Glutamatergic neuron (in vitro differentiated cells): ENCODE results near the gene CCND1. TPM values are rescaled to one million over a fixed set of nuclear protein-coding genes. Genes with fewer than 3 reads are reported as not detected.

Experiments used
- DNase-seq: peaks from one replicate; pipeline ENCODE4 v3.0.0; 2022
- H3K27ac Mint-ChIP-seq: one replicate; pipeline ENCODE4 v1.8.0; 2020; ENCODE audit warnings: mild to moderate bottlenecking, mixed read lengths, inconsistent platforms; ENCODE audit not compliant: unreplicated experiment
- H3K27me3 Mint-ChIP-seq: one replicate; pipeline ENCODE4 v1.8.0; 2020; ENCODE audit warnings: mild to moderate bottlenecking, moderate library complexity, mixed read lengths, inconsistent platforms; ENCODE audit not compliant: unreplicated experiment
- H3K36me3 Mint-ChIP-seq: one replicate; pipeline ENCODE4 v1.8.0; 2020; ENCODE audit warnings: mild to moderate bottlenecking, mixed read lengths, inconsistent platforms; ENCODE audit not compliant: unreplicated experiment
- H3K4me1 Mint-ChIP-seq: one replicate; pipeline ENCODE4 v1.8.0; 2020; ENCODE audit warnings: mild to moderate bottlenecking, low read depth, mixed read lengths, inconsistent platforms; ENCODE audit not compliant: unreplicated experiment
- H3K4me3 Mint-ChIP-seq: one replicate; pipeline ENCODE4 v1.8.0; 2020; ENCODE audit warnings: mild to moderate bottlenecking, mixed read lengths, inconsistent platforms; ENCODE audit not compliant: unreplicated experiment
- H3K9me3 Mint-ChIP-seq: one replicate; pipeline ENCODE4 v1.8.0; 2020; ENCODE audit warnings: mild to moderate bottlenecking, moderate library complexity, mixed read lengths, inconsistent platforms; ENCODE audit not compliant: unreplicated experiment
- total RNA-seq: library from RNA; stranded (reverse); fragmentation: NEBNext Ultra II Directional; extraction: Animal tissue kit (Norgen Biotek cat#: 25700); gene quantifications from one replicate; pipeline ENCODE4 v1.2.1, GENCODE V29; 2021; ENCODE audit not compliant: unreplicated experiment
- TF ChIP-seq, protein P1 (sequence below): fragments of 200-600 bp; sonication (generic); IDR thresholded peaks from one replicate; pipeline ENCODE4 v1.5.0; 2021; ENCODE audit not compliant: partially characterized antibody, unreplicated experiment

CCND1 gene
- total RNA-seq, 1 donor from 2014 or later, result 36.1 TPM

GRCh38 chr11:69651834-69652620 is 11.1 kb downstream of the CCND1 start:
- Mint-ChIP-seq H3K4me3 (no peak overlapping the region), H3K27ac (no peak overlapping the region), H3K4me1 (no peaks in the 10 kb centered on the region), H3K36me3 (no peaks in the 10 kb centered on the region), H3K9me3 (peaks cover 2% of the 10 kb centered on the region), H3K27me3 (peaks cover 7% of the 10 kb centered on the region)
- TF ChIP-seq, protein P1, sequence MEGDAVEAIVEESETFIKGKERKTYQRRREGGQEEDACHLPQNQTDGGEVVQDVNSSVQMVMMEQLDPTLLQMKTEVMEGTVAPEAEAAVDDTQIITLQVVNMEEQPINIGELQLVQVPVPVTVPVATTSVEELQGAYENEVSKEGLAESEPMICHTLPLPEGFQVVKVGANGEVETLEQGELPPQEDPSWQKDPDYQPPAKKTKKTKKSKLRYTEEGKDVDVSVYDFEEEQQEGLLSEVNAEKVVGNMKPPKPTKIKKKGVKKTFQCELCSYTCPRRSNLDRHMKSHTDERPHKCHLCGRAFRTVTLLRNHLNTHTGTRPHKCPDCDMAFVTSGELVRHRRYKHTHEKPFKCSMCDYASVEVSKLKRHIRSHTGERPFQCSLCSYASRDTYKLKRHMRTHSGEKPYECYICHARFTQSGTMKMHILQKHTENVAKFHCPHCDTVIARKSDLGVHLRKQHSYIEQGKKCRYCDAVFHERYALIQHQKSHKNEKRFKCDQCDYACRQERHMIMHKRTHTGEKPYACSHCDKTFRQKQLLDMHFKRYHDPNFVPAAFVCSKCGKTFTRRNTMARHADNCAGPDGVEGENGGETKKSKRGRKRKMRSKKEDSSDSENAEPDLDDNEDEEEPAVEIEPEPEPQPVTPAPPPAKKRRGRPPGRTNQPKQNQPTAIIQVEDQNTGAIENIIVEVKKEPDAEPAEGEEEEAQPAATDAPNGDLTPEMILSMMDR, result no peak
- DNase-seq, result no peak

GRCh38 chr11:69652999-69653398 is 12.0 kb downstream of the CCND1 start:
- peaks cover 9% of the 10 kb centered on the region for H3K27me3 Mint-ChIP-seq
- peaks cover 2% of the 10 kb centered on the region for H3K9me3 Mint-ChIP-seq
- no peak overlapping the region for H3K4me3 Mint-ChIP-seq
- H3K4me1 Mint-ChIP-seq, result no peaks in the 10 kb centered on the region
- DNase-seq, result no peak
- H3K27ac Mint-ChIP-seq, result no peak overlapping the region
- H3K36me3 Mint-ChIP-seq, result no peaks in the 10 kb centered on the region
- TF ChIP-seq, protein P1, result no peak

GRCh38 chr11:69653406-69653960 is 12.5 kb downstream of the CCND1 start:
- no peaks in the 10 kb centered on the region for H3K36me3 Mint-ChIP-seq
- TF ChIP-seq, protein P1, result no peak
- H3K9me3 Mint-ChIP-seq, result peaks cover 2% of the 10 kb centered on the region
- peaks cover 9% of the 10 kb centered on the region for H3K27me3 Mint-ChIP-seq
- H3K4me1 Mint-ChIP-seq, result no peaks in the 10 kb centered on the region
- no peak for DNase-seq
- H3K27ac Mint-ChIP-seq, result no peak overlapping the region
- H3K4me3 Mint-ChIP-seq, result no peak overlapping the region

GRCh38 chr11:69654001-69654659 is 13.2 kb downstream of the CCND1 start:
- H3K27ac Mint-ChIP-seq, result no peak overlapping the region
- H3K4me1 Mint-ChIP-seq, result peaks cover 2% of the 10 kb centered on the region
- peaks cover 9% of the 10 kb centered on the region for H3K27me3 Mint-ChIP-seq
- no peak for DNase-seq
- H3K9me3 Mint-ChIP-seq, result peaks cover 2% of the 10 kb centered on the region
- H3K4me3 Mint-ChIP-seq, result no peak overlapping the region
- TF ChIP-seq, protein P1, result no peak
- H3K36me3 Mint-ChIP-seq, result no peaks in the 10 kb centered on the region
